Brain microvascular endothelial cell (primary cell): Measurements from ENCODE around the gene SDK1.

Experiments used
- DNase-seq: peaks from one replicate; pipeline ENCODE4 v3.0.0-alpha.2; 2020
- H3K27ac ChIP-seq: fragments of 250-450 bp; sonication (Bioruptor Pico); 2 replicates; pipeline ENCODE4 v1.5.1; 2020; ENCODE audit warnings: mild to moderate bottlenecking, moderate library complexity
- H3K27me3 ChIP-seq: fragments of 250-450 bp; sonication (Bioruptor Pico); replicated peaks from 2 replicates; pipeline ENCODE4 v1.5.1; 2020; ENCODE audit warnings: mild to moderate bottlenecking
- H3K36me3 ChIP-seq: fragments of 250-450 bp; sonication (Bioruptor Pico); replicated peaks from 2 replicates; pipeline ENCODE4 v1.5.1; 2020; ENCODE audit warnings: mild to moderate bottlenecking
- H3K4me3 ChIP-seq: 2 replicates; pipeline ENCODE4 v1.5.1; 2011; ENCODE audit warnings: low read depth, mild to moderate bottlenecking, control low read depth, low read length, moderate library complexity
- in situ Hi-C: cut with HindIII; loops from 2 replicates; pipeline ENCODE4 v1.10.0; 2017; ENCODE audit warnings: low sequenced_read_pairs, low pct_ligation_motif_present
- TF ChIP-seq, protein P1 (sequence below): IDR thresholded peaks from 2 replicates; pipeline ENCODE4 v1.5.1; 2011; ENCODE audit warnings: low read depth, mild to moderate bottlenecking, moderate library complexity, low read length, control low read depth, inconsistent platforms; ENCODE audit errors: missing control alignments

The SDK1 gene, protein sequence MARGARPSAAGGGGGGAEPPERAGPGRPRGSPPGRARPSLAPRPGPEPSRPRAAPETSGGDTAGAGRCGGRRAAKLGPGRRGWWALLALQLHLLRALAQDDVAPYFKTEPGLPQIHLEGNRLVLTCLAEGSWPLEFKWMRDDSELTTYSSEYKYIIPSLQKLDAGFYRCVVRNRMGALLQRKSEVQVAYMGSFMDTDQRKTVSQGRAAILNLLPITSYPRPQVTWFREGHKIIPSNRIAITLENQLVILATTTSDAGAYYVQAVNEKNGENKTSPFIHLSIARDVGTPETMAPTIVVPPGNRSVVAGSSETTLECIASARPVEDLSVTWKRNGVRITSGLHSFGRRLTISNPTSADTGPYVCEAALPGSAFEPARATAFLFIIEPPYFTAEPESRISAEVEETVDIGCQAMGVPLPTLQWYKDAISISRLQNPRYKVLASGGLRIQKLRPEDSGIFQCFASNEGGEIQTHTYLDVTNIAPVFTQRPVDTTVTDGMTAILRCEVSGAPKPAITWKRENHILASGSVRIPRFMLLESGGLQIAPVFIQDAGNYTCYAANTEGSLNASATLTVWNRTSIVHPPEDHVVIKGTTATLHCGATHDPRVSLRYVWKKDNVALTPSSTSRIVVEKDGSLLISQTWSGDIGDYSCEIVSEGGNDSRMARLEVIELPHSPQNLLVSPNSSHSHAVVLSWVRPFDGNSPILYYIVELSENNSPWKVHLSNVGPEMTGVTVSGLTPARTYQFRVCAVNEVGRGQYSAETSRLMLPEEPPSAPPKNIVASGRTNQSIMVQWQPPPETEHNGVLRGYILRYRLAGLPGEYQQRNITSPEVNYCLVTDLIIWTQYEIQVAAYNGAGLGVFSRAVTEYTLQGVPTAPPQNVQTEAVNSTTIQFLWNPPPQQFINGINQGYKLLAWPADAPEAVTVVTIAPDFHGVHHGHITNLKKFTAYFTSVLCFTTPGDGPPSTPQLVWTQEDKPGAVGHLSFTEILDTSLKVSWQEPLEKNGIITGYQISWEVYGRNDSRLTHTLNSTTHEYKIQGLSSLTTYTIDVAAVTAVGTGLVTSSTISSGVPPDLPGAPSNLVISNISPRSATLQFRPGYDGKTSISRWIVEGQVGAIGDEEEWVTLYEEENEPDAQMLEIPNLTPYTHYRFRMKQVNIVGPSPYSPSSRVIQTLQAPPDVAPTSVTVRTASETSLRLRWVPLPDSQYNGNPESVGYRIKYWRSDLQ (N-terminal part only)

DNA sequence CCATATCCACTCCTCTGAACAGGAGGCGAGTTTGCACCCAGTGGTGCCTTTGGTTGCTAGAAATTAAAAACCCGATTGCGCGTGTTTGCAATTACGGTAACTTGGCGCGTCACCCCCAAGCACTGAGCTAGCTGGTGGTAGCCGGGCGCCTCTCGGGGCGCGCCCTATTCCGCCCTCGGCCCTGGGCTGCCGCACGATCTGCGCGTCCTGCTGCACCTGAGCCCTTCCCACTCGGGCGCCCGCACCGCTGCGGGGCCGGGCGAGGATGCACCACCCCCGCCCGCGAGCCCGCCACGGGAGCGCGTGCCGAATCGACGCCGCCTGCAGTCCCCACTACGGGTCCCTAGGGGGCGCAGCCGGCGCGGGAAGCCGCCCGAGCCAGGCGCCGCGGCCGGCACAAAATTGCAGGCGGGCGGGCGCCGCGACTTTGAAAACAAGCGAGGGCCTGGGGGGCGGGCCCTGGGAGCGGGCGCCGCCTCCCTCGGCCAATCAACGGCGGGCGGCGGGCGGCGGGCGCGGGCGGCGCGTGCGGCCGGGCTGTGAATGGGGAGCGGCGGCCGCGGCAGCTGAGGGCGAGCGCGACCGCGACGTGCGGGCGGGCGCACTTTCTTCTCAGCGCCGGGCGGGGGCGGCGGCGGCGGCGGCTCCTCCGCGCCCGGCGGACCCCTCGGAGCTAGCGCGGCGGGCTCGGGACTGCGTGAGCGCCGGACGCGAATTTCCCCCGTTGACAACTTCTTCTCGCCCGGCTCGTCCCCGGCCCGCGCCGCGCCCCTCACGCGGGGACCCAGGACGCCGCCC, at the start of gene SDK1:
SDK1 (plus strand) TSS at position 602 of the 798 bp plus-strand sequence. CDS start 335 bp downstream, outside the sequence.
- no peak within 1 kb of the TSS for H3K27ac ChIP-seq
- in situ Hi-C loops: no loop called here
- H3K36me3 ChIP-seq: no peaks in the 10 kb centered on the region
- peak within 1 kb of the TSS; percentile 48 for H3K4me3 ChIP-seq
- H3K27me3 ChIP-seq: peaks cover 2% of the 10 kb centered on the region
- DNase-seq: peak; percentile 75
- TF ChIP-seq, protein P1, sequence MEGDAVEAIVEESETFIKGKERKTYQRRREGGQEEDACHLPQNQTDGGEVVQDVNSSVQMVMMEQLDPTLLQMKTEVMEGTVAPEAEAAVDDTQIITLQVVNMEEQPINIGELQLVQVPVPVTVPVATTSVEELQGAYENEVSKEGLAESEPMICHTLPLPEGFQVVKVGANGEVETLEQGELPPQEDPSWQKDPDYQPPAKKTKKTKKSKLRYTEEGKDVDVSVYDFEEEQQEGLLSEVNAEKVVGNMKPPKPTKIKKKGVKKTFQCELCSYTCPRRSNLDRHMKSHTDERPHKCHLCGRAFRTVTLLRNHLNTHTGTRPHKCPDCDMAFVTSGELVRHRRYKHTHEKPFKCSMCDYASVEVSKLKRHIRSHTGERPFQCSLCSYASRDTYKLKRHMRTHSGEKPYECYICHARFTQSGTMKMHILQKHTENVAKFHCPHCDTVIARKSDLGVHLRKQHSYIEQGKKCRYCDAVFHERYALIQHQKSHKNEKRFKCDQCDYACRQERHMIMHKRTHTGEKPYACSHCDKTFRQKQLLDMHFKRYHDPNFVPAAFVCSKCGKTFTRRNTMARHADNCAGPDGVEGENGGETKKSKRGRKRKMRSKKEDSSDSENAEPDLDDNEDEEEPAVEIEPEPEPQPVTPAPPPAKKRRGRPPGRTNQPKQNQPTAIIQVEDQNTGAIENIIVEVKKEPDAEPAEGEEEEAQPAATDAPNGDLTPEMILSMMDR: peak; percentile 61

DNA sequence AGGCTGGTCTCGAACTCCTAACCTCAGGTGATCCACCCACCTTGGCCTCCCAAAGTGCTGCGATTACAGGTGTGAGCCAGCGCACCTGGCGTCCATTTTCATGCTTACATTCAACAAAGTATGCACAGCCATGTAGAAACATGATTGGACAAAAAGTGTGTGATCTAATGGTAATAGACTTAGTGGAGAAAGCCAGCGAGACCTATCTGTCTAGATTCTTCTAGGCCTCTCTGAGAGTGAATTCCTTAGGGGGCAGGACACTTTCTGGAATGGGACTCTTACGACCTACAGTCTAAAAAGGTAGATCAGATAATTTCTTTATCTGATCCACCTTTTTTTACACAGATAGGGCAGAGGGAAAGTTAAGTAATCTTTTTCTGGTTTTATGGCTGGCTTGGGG, 46.3 kb upstream of the SDK1 start:
- Histone ChIP-seq H3K27me3 (no peaks in the 10 kb centered on the region), H3K36me3 (no peaks in the 10 kb centered on the region), H3K27ac (no peak overlapping the region), H3K4me3 (no peak overlapping the region)
- in situ Hi-C loops: no loop called here
- no peak for DNase-seq
- TF ChIP-seq, protein P1: no peak

DNA sequence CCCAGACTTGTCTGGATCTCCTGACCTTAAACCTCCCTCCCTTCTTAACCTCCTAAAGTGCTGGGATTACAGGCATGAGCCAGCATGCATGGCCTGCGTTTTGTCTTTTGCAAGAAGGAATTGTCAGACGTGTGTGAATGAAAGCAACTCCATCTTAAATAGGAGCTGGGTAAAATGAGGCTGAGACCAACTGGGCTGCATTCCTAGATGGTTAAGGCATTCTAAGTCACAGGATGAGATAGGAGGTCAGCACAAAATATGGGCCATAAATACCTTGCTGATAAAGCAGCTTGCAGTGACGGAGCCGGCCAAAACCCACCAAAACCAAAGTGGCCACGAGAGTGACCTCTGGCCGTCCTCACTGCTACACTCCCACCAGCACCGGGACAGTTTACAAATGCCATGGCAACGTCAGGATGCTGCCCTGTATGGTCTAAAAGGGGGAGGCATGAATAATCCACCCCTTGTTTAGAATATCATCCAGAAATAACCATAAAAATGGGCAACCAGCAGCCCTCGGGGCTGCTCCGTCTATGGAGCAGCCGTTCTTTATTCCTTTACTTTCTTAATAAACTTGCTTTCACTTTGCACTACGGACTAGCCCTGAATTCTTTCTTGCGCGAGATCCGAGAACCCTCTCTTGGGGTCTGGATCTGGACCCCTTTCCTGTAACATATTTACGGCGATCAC, 41.2 kb upstream of the SDK1 start:
- peak; percentile 80 for DNase-seq
- H3K36me3 ChIP-seq: no peaks in the 10 kb centered on the region
- TF ChIP-seq, protein P1: no peak
- H3K4me3 ChIP-seq: peak overlapping the region; percentile 51
- in situ Hi-C loops: no loop called here
- H3K27ac ChIP-seq: peak overlapping the region; percentile 1
- no peaks in the 10 kb centered on the region for H3K27me3 ChIP-seq

DNA sequence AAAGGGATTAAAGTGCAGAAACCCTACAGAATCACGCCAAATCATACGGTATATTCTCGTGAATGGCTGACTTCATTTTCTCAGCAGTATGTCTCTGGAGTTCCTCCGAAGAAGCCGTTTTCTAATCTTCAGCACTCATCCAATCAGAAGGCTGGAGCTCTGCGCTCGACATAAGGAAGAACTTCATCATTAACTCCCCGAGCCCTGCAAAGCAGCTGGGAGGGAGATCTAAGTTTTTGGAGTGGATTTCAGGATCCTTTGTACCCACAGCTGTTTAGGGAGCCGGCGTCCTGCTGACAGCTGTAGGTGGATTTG, 40.7 kb upstream of the SDK1 start:
- TF ChIP-seq, protein P1: no peak
- DNase-seq: no peak
- Histone ChIP-seq H3K4me3 (peak overlapping the region; percentile 51), H3K36me3 (no peaks in the 10 kb centered on the region), H3K27ac (peak overlapping the region; percentile 1), H3K27me3 (no peaks in the 10 kb centered on the region)
- in situ Hi-C loops: no loop called here
